SU-DHL-6 (cell line): Measurements from ENCODE around the gene ARHGAP10.

Source experiments
- H2AFZ ChIP-seq: fragments of 200-600 bp; sonication (generic); 2 replicates; pipeline ENCODE4 v1.6.1; 2014; ENCODE audit warnings: low read depth, mild to moderate bottlenecking, moderate library complexity, mixed read lengths, antibody characterized with exemption, low read length; ENCODE audit not compliant: severe bottlenecking
- H3F3A ChIP-seq: fragments of 200-600 bp; shearing (Covaris generic); 2 replicates; pipeline ENCODE4 v1.6.0; 2016; ENCODE audit warnings: antibody characterized with exemption, mild to moderate bottlenecking; ENCODE audit not compliant: insufficient read depth
- H3K27ac ChIP-seq: fragments of 200-600 bp; sonication (generic); 2 replicates; pipeline ENCODE4 v1.5.1; 2016; ENCODE audit warnings: low read depth, mild to moderate bottlenecking, low read length, moderate library complexity, mixed read lengths
- H3K27me3 ChIP-seq: fragments of 200-600 bp; sonication (generic), shearing (Covaris generic); 2 replicates; pipeline ENCODE4 v1.6.0; 2014; ENCODE audit warnings: mild to moderate bottlenecking, low read length
- H3K36me3 ChIP-seq: fragments of 200-600 bp; sonication (generic); 2 replicates; pipeline ENCODE4 v1.6.1; 2014; ENCODE audit warnings: mild to moderate bottlenecking, low read length, mixed read lengths
- H3K4me2 ChIP-seq: fragments of 300-600, 200-600 bp; shearing (Covaris generic), sonication (generic); 2 replicates; pipeline ENCODE4 v1.6.0; 2014; ENCODE audit warnings: low read length, low read depth, mild to moderate bottlenecking; ENCODE audit not compliant: poor library complexity, severe bottlenecking
- H3K4me3 ChIP-seq: fragments of 200-600 bp; sonication (generic); 2 replicates; pipeline ENCODE4 v1.5.1; 2014; ENCODE audit warnings: antibody characterized with exemption, low read length, mild to moderate bottlenecking, mixed read lengths; ENCODE audit not compliant: insufficient read depth, poor library complexity, severe bottlenecking
- H3K79me2 ChIP-seq: fragments of 200-600 bp; sonication (generic); 2 replicates; pipeline ENCODE4 v1.6.1; 2014; ENCODE audit warnings: mild to moderate bottlenecking, low read length, moderate library complexity; ENCODE audit not compliant: insufficient read depth
- H3K9ac ChIP-seq: fragments of 200-600 bp; sonication (generic); 2 replicates; pipeline ENCODE4 v1.7.0; 2014; ENCODE audit warnings: mild to moderate bottlenecking, low read length
- H3K9me2 ChIP-seq: fragments of 200-600 bp; sonication (generic); replicated peaks from 2 replicates; pipeline ENCODE4 v1.6.1; 2014; ENCODE audit warnings: low read length; ENCODE audit not compliant: insufficient read depth
- H3K9me3 ChIP-seq: fragments of 200-600 bp; sonication (generic); 2 replicates; pipeline ENCODE4 v1.6.1; 2014; ENCODE audit warnings: low read length, mixed read lengths; ENCODE audit not compliant: insufficient read depth
- H4K20me1 ChIP-seq: fragments of 200-600 bp; sonication (generic); 2 replicates; pipeline ENCODE4 v1.6.1; 2014; ENCODE audit warnings: low read depth, mild to moderate bottlenecking, antibody characterized with exemption, low read length, moderate library complexity, mixed read lengths
- CTCF ChIP-seq: fragments of 200-600 bp; sonication (generic); IDR thresholded peaks from one replicate; pipeline ENCODE4 v1.5.1; 2017; ENCODE audit warnings: antibody characterized with exemption, mild to moderate bottlenecking, low read length, moderate library complexity; ENCODE audit not compliant: insufficient read depth, poor library complexity, severe bottlenecking
- EZH2phosphoT487 ChIP-seq: fragments of 200-600 bp; sonication (generic), shearing (Covaris generic); conservative IDR thresholded peaks from 2 replicates; pipeline ENCODE4 v1.6.1; 2018; ENCODE audit warnings: mild to moderate bottlenecking, antibody characterized with exemption, low read length, moderate library complexity, mixed read lengths

ARHGAP10 gene

DNA sequence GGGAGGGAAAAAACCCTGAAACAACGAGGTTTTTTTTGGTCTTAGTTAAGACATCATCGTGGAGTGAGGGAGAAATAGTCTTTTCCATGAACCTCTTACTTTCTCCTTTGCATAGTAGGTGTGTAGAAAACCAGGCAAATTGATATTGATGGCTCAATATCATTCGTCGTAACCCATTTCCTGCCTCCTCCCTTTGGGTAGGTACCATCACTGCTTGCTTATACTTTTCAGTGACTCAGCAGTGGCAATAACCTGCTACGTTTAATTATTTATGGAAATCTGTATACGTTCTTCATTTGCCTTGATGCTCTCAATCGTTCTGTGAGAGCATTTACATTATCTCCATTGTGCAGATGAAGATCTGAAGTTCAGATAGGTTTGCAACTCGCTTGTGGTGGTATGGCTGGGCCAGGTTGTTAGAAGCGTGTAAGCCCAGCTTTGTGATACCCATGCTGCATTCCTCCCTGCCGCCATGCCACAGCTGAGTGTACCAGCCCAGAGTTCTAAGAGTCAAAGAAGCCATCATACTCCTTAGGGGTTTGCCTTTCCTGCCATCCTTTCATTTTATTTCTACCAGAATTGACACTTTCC, 212.9 kb downstream of the ARHGAP10 start:
- H4K20me1 ChIP-seq = no peaks in the 10 kb centered on the region
- no peaks in the 10 kb centered on the region for H3K9me2 ChIP-seq
- no peak overlapping the region for H2AFZ ChIP-seq
- no peak overlapping the region for H3K9ac ChIP-seq
- H3K27me3 ChIP-seq = no peaks in the 10 kb centered on the region
- H3K4me3 ChIP-seq = no peak overlapping the region
- H3K79me2 ChIP-seq = no peaks in the 10 kb centered on the region
- no peaks in the 10 kb centered on the region for H3K9me3 ChIP-seq
- H3K27ac ChIP-seq = no peak overlapping the region
- H3K4me2 ChIP-seq = no peak overlapping the region
- no peaks in the 10 kb centered on the region for H3F3A ChIP-seq
- H3K36me3 ChIP-seq = no peaks in the 10 kb centered on the region
- TF ChIP-seq EZH2phosphoT487 (no peak), CTCF (no peak)

DNA sequence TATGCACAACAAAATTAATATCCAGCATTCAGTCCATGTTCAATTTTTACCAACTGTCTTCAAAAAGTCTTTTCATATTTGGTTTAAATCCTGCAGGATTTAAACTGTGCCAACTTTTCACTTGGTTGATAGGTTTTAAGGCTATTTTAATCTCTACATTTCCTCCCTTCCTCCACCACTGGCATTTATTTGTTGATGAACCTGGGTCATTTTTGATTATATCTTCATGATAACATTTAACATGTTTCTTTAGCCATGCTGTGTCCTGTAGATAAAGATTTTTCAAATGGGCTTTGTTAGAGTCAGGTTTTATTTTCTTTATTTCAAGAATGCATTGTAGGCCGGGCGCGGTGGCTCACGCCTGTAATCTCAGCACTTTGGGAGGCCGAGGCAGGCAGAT, 216.4 kb downstream of the ARHGAP10 start:
- Histone ChIP-seq H3F3A (no peaks in the 10 kb centered on the region), H3K9ac (no peak overlapping the region), H3K4me2 (no peak overlapping the region), H4K20me1 (no peaks in the 10 kb centered on the region), H3K27me3 (no peaks in the 10 kb centered on the region), H3K27ac (no peak overlapping the region), H3K79me2 (no peaks in the 10 kb centered on the region), H3K9me3 (no peaks in the 10 kb centered on the region), H3K4me3 (no peak overlapping the region), H2AFZ (no peak overlapping the region), H3K9me2 (no peaks in the 10 kb centered on the region), H3K36me3 (no peaks in the 10 kb centered on the region)
- TF ChIP-seq EZH2phosphoT487 (no peak), CTCF (no peak)

DNA sequence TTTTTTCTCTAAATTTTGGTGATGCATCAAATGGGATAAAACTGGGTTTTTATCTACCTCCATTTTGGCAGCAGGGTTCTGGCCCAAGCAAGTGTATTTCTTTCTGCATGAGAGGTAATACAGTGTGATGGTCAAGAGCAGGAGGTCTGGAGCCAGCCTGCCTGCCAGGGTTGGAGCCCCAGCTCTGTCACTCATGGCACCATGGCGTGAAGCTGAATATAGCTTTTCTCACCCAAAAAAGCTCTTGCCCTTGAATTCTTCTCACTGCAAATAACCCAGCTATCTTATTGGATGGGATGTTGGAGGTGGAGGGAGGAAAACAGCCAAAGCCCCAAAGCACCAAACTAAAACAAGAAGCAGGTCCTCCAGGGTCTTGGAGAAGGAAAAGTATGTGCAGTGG, 218.4 kb downstream of the ARHGAP10 start:
- H3F3A ChIP-seq = no peaks in the 10 kb centered on the region
- no peaks in the 10 kb centered on the region for H3K27me3 ChIP-seq
- no peak overlapping the region for H2AFZ ChIP-seq
- H4K20me1 ChIP-seq = no peaks in the 10 kb centered on the region
- no peak overlapping the region for H3K27ac ChIP-seq
- no peaks in the 10 kb centered on the region for H3K36me3 ChIP-seq
- H3K4me3 ChIP-seq = no peak overlapping the region
- TF ChIP-seq EZH2phosphoT487 = no peak
- no peak for TF ChIP-seq CTCF
- no peaks in the 10 kb centered on the region for H3K9me3 ChIP-seq
- no peak overlapping the region for H3K9ac ChIP-seq
- H3K79me2 ChIP-seq = no peaks in the 10 kb centered on the region
- no peak overlapping the region for H3K4me2 ChIP-seq
- H3K9me2 ChIP-seq = no peaks in the 10 kb centered on the region
